ENCODE data around the gene COPZ1. TPM values are rescaled to one million over a fixed set of nuclear protein-coding genes. Genes with fewer than 3 reads are reported as not detected.

Gene COPZ1
- total RNA-seq, 1 donor from 2014 or later: 137 TPM

DNA sequence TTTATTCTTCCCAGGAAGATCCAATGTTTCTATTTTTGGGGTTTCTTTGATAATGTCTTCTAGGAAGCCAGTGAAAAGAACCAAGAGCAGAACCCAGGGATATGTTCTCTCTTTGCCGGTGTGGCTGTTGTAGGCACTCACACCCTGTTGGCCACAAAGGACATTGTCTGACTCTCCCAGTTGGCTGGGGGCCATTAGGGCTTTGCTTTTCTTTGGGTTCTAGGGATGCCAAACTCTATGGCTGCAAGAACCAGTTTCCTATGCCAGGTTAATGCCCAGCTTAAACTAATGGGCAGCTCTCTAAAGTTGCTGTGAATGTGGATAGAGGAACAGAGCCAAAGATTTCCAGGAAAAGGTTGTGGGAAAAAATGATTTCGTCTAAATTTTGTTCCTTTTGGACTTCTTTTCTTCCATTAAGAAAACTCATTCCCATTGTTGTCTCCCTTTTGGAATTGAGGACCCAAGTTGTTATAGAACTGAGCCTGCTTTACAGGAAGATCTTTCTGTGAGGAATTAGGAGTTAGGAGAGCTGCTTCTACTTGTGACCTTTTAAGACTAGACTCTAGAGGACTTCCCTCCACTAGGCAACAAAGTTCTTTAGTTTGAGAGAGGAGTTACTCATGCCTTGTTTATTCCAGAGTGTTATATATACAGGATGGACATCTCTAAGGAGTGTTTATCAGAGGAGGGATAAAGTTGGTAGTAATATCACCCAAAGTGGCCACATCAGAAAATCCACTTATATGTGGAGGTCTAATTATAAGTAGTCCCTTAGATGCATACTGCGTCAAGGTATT lies 13.1 kb downstream of the COPZ1 start:
- peaks cover 57% of the 10 kb centered on the region for H3K4me1 Mint-ChIP-seq
- TF ChIP-seq CTCF (IDR thresholded peaks at IDR 0.05; ENCODE audit: unreplicated experiment): no peak
- H3K4me3 Mint-ChIP-seq: no peak overlapping the region
- no peaks in the 10 kb centered on the region for H3K9me3 Mint-ChIP-seq
- H3K27ac Mint-ChIP-seq: peak overlapping the region; percentile 92
- no peaks in the 10 kb centered on the region for H3K27me3 Mint-ChIP-seq (ENCODE audit: low read depth)
- no peak for DNase-seq (ENCODE audit: low spot score in 2 of 2, unreplicated experiment in 2 of 2)
- H3K36me3 Mint-ChIP-seq: peaks cover 15% of the 10 kb centered on the region

GRCh38 chr12:54338698-54339296 lies 13.9 kb downstream of the COPZ1 start:
- Mint-ChIP-seq H3K4me3 (no peak overlapping the region), H3K36me3 (peaks cover 21% of the 10 kb centered on the region), H3K9me3 (no peaks in the 10 kb centered on the region), H3K27me3 (ENCODE audit: low read depth) (no peaks in the 10 kb centered on the region), H3K4me1 (peaks cover 57% of the 10 kb centered on the region), H3K27ac (peak overlapping the region; percentile 92)
- TF ChIP-seq CTCF (IDR thresholded peaks at IDR 0.05; ENCODE audit: unreplicated experiment): no peak
- no peak for DNase-seq (ENCODE audit: low spot score in 2 of 2, unreplicated experiment in 2 of 2)

- Mint-ChIP-seq H3K9me3 (no peaks in the 10 kb centered on the region), H3K4me3 (no peak overlapping the region), H3K27me3 (ENCODE audit: low read depth) (no peaks in the 10 kb centered on the region), H3K4me1 (peaks cover 56% of the 10 kb centered on the region), H3K27ac (peak overlapping the region; percentile 75), H3K36me3 (peaks cover 28% of the 10 kb centered on the region)
- DNase-seq (ENCODE audit: low spot score in 2 of 2, unreplicated experiment in 2 of 2): no peak
- TF ChIP-seq CTCF (IDR thresholded peaks at IDR 0.05; ENCODE audit: unreplicated experiment): no peak
Measured at GRCh38 chr12:54340846-54341245, 15.9 kb downstream of the COPZ1 start.

- no peak overlapping the region for H3K4me3 Mint-ChIP-seq
Measured at GRCh38 chr12:54341378-54342300, 16.7 kb downstream of the COPZ1 start.

More at GRCh38 chr12:54341378-54342300, 16.7 kb downstream of the COPZ1 start:
- no peaks in the 10 kb centered on the region for H3K9me3 Mint-ChIP-seq
- TF ChIP-seq CTCF (IDR thresholded peaks at IDR 0.05; ENCODE audit: unreplicated experiment): no peak
- H3K36me3 Mint-ChIP-seq: peaks cover 29% of the 10 kb centered on the region
- no peak for DNase-seq (ENCODE audit: low spot score in 2 of 2, unreplicated experiment in 2 of 2)
- H3K27me3 Mint-ChIP-seq (ENCODE audit: low read depth): no peaks in the 10 kb centered on the region
- H3K27ac Mint-ChIP-seq: peak overlapping the region; percentile 75
- H3K4me1 Mint-ChIP-seq: peaks cover 54% of the 10 kb centered on the region
